GM21737 (cell line): ENCODE measurements around the gene CCNE1.
A peak's percentile ranks its signal among the peaks of the same experiment; 100 is the strongest.
"Not testable (repeated sequence)": the region's sequence is repeated elsewhere in the genome, so short reads cannot be mapped to it uniquely, and the experiment has no call there.

Source experiments
- ATAC-seq: cut with Tn5 transposase; IDR thresholded peaks from one replicate; pipeline ENCODE4 v1.9.1; 2021; ENCODE audit warnings: mild to moderate bottlenecking, moderate library complexity; ENCODE audit not compliant: unreplicated experiment

Gene CCNE1

GRCh38 chr19:29812080-29812880, 489 bp downstream of the CCNE1 start:
- peak; percentile 5 for ATAC-seq

DNA sequence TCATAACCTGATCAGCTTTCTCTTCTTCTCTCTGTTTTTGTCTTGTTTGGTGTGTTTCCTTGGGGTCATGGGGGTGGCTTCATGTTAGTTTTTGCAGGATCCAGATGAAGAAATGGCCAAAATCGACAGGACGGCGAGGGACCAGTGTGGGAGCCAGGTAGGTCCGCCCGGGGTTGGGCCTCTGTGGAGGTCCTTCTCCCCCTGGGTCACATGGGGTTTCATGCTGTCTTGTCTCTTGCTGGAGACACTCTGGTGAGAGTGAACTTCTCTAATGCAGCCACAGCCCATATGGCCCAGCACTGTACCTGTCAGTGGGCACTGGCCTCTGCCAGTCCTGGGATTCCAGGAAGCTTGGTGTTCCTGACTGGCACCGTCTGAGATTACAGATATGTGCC, 1.1 kb downstream of the CCNE1 start:
- no peak for ATAC-seq

GRCh38 chr19:29813642-29814041, 1.9 kb downstream of the CCNE1 start:
- ATAC-seq, result no peak

- peak; percentile 26 for ATAC-seq
Measured at GRCh38 chr19:29815231-29815630, 3.4 kb downstream of the CCNE1 start.

DNA sequence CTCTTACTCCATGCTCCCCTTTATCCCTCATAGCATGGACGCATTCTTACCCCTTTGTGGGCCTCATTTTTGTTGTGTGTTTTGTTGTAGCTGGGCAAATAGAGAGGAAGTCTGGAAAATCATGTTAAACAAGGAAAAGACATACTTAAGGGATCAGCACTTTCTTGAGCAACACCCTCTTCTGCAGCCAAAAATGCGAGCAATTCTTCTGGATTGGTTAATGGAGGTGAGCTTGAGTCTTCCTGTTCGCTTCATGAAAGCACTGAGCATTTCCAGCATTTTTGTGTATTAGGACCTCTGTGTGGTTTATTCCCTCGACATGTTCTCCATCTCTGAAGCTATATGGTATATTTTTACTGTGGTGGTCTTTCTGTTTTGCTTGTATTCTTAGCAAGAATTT, 5.5 kb downstream of the CCNE1 start:
- no peak for ATAC-seq

DNA sequence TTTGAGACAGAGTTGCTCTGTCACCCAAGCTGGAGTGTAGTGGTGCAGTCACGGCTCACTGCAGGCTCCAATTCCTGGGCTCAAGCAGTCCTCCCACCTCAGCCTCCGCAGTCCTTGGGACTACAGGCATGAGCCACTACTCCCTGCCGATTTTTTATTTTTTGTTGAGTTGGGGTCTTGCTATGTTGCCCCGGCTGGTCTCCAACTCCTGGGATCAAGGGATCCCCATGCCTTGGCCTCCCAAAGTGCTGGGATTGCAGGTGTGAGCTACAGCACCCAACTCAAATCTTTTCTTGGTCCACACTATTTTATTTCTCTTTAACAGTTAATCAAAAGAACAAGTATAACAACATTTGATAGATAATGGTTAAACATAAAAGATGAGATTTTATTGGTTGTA, 7.5 kb downstream of the CCNE1 start:
- no peak for ATAC-seq

- ATAC-seq, result no peak
Measured at GRCh38 chr19:29819986-29820385, 8.2 kb downstream of the CCNE1 start.

DNA sequence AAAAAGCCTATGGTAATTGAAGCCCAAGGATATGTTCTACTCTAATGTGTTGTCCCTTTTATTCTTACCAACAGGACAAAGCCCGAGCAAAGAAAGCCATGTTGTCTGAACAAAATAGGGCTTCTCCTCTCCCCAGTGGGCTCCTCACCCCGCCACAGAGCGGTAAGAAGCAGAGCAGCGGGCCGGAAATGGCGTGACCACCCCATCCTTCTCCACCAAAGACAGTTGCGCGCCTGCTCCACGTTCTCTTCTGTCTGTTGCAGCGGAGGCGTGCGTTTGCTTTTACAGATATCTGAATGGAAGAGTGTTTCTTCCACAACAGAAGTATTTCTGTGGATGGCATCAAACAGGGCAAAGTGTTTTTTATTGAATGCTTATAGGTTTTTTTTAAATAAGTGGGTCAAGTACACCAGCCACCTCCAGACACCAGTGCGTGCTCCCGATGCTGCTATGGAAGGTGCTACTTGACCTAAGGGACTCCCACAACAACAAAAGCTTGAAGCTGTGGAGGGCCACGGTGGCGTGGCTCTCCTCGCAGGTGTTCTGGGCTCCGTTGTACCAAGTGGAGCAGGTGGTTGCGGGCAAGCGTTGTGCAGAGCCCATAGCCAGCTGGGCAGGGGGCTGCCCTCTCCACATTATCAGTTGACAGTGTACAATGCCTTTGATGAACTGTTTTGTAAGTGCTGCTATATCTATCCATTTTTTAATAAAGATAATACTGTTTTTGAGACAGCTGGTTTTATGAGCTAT, 12.0 kb downstream of the CCNE1 start:
- ATAC-seq, result no peak

DNA sequence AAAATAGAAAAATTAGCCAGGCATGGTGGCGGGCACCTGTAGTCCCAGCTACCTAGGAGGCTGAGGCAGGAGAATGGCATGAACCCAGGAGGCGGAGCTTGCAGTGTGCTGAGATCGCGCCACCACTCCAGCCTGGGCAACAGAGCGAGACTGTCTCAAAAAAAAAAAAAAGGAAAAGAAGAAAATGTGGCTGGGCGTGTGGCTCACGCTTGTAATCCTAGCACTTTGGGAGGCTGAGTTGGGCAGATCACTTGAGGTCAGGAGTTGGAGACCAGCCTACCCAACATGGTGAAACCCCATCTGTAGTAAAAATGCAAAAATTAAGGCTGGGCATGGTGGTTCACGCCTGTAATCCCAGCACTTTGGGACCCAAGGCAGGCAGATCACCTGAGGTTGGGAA, 13.5 kb downstream of the CCNE1 start:
- not testable (repeated sequence) for ATAC-seq

DNA sequence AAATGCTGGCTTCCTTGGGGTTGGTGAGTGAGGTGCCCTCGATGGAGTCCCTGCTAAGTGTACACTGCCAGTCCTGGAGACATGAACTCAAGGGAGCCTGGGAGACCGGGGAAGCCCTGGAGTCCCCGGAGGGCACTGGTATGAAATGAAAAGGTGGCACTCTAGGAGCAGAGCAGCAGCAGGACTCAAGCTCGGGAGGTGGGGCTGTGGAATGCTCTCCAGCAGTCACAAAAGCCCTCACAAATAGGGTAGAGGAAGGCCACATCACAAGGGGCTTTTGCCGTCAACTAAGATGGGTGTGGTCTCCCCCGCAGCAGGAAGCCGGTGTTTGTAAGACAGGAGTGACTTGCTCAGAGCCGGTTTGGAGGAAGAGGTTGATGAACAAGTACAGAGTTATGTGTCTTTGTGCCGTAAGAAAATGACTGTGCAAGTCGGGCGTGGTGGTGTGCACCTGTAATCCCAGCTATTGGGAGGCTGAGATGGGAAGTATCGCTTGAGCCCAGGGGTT, 19.3 kb downstream of the CCNE1 start:
- ATAC-seq, result no peak

DNA sequence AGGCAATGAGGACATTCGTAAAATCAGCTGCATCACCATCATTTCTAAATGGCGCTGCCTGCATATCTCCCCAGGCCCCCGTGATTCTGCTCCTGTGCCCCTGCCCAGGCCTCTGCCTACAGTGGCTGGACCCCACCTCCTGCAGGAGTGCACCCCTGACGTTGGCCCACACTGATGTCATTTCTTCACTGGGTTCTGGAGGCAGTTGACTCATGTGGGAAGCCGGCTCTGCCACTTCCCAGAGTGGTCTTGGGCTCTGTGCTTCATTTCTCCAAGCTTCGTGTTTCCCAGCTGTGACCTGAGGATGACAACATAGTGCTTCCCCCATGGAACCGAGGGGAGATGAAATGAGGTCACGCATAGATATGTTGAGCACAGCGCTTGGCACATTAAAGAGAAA, 19.9 kb downstream of the CCNE1 start:
- no peak for ATAC-seq

GRCh38 chr19:29832801-29833200, 21.0 kb downstream of the CCNE1 start:
- no peak for ATAC-seq

GRCh38 chr19:29833614-29834261, 21.9 kb downstream of the CCNE1 start:
- ATAC-seq, result no peak

DNA sequence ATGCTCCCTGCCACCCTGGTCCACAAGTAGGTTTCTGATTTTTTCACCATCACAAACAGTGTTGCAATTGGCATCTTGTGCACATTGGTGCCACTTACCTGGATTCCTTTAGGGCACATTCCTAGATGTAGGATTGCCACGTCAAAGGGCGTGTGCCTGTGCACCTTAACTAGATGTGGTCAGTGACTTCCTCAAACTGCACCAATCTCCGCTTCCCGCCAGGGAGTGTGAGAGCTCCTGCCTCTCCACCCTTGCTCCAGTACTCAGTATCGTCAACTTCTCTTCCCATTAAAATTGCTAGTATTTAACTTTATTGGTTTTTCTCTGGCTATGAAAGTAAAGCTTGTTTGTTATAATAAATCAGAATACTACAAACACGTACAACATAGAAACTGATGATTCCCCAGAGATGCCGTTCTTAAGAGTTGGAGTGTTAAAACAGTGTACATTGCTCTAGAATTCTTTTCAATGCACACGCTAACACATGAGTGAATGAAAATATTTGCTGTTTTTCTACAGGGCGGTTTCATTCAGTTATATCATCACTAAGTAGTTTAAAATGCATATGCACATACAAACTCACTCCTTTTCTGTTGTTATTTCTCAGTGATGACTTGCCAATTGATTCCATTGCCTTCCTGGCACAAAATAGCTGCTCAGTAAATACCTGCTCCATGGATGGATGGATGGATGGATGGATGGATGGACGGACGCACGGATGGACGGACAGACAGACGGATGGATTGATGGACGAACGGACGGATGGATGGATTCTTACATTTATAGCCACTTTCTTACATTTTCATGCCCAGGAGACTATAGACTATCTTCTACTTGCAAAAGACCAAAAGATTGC, 23.4 kb downstream of the CCNE1 start:
- ATAC-seq, result no peak

- ATAC-seq, result no peak
Measured at GRCh38 chr19:29836409-29836825, 24.6 kb downstream of the CCNE1 start.

GRCh38 chr19:29837448-29837981, 25.7 kb downstream of the CCNE1 start:
- peak; percentile 80 for ATAC-seq

GRCh38 chr19:29837996-29838395, 26.2 kb downstream of the CCNE1 start:
- no peak for ATAC-seq

DNA sequence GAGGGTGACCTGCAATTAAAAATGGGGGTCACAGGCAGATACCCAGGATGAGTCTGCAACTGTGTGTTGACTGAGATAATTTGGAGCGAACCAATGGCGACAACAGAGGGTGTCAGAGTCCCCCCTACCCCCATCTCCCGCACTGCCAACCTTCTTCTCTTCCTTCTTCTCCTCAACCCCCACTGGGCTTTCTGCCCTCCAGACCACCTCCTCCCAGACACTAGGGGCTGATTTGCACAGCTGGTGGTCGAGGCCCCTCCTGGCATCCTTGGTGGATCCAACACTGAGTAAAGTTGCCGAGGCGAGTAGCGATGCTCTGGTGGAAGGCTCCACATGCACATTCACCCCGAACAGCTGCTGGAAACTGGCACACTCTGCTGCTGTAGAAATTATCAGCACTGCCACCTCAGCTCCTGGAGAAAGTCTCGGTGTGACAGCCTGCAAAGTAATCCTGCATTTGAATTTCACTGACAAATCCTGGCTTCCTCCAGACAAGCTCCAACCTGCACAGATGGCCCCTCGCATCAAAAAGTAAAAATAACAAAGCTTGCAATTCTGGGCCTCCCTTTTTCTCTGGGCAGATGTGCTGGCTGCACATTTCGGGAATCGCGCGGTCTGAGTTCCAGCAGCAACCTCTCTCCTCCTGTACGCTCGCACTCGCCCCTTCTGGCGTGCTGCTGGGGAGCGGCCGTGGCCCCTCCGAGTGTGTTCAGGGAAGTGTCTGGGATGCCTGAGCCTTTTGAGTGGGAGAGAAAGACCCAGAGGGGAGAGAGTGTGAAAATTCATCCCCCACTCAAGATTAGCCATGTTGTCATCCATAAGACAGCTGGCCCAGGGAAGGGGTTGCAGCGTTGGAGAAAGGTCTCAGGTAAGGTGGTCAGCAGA, 28.5 kb downstream of the CCNE1 start:
- ATAC-seq, result no peak

- no peak for ATAC-seq
Measured at GRCh38 chr19:29841209-29841558, 29.4 kb downstream of the CCNE1 start.
